ENCODE measurements around the gene RAB9A. TPM values are rescaled to one million over a fixed set of nuclear protein-coding genes. Genes with fewer than 3 reads are reported as not detected.
"Not testable (repeated sequence)": the region's sequence is repeated elsewhere in the genome, so short reads cannot be mapped to it uniquely, and the experiment has no call there.

Gene RAB9A
- total RNA-seq, 2 experiments from 2014 or later, result 26.6 to 29.6 TPM

DNA sequence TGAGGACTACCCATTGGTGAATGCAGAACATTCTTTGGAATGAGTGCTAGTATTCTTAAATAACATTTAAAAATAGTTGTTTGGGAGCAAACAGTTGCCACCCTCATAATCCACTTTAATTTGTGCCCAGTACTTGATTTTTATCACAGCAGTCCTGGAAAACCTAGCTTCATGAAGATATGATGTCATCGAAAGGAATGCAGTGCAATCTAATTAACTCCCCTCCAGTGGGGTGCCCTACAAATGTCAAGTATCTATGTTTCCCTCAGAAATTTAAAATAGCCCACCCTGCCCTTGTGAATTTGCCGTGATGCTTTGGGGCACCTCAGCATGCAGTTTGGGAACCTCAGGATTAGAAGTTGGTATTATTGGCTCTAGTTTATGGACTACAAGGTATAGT, 5.4 kb downstream of the RAB9A start:
- POLR2A ChIA-PET, result no interaction called here
- CTCF ChIA-PET, result no interaction called here

DNA sequence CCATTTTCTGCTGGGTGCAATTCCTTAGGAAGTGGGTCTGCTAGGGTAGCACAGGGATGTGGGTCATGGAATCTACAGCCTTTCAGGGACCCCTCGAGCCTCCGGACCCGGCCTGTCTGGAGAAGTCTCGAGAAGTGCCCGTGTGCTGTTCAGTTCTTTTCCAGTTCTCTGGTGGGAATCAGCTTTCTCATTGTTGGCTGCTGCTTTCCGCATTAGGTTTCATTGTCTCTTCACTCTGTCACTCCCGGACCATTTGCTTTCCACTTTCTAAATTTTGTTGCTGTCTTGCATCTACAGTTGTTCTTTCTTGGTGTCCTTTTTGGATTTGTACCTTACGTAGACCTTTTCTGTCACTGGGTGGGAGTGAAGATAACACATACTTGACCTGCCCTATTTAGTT, 6.1 kb downstream of the RAB9A start:
- POLR2A ChIA-PET, result no interaction called here

DNA sequence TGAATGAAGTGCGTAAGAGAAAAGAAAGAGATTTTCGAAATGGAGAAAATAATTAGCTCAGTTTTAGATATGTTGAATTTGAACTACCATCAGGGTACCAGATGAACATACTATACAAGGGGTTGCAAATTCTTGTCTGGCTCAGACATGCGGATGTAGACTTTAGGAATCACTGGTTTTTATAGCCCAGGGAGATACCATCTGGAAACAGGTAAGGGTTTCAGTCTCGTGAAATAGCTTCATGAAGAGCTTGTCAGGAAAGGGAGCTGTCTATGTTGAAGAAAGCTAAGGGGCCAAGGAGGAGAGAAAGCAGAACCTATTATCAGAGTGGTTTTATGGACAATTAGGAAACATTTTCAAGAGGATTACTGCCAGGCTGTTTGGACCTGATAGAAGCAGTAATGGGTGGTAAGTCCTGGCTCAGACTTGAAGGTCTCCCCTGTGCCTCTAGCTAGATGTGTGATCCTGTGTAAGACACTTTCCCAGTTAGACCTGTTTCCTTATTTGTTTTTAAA, 6.7 kb downstream of the RAB9A start:
- ChIA-PET CTCF (no interaction called here), POLR2A (no interaction called here)

More for the DNA sequence above, 6.1 kb downstream of the RAB9A start:
- CTCF ChIA-PET, result no interaction called here

DNA sequence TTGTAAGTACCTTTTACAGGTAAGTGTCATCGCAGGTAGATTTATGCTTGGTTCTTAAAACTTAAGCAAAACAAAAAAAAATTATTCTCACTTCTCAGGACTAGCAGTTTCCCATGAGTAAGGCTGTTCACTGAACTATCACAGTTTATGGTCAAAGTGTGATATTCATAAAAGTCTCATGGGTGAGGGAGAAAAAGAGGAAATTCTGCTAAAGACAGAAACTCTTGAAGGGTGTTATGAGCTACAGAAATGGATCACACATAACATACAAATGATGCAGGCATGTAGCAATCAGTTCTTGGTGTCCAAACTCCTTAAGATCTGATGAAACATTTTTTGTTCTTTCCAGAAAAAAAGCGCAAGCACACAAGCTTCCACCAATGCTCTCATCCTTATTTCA, 8.5 kb downstream of the RAB9A start:
- CTCF ChIA-PET, result interaction anchor here (0.5 kb wide), 1 partner anchor 20 kb away, joined by 4 read pairs; no protein-coding TSS in a partner anchor
- POLR2A ChIA-PET, result interaction anchor here (0.7 kb wide), 2 partner anchors 9 to 33 kb away, joined by 5 read pairs; partner anchors contain the start of gene RAB9A

DNA sequence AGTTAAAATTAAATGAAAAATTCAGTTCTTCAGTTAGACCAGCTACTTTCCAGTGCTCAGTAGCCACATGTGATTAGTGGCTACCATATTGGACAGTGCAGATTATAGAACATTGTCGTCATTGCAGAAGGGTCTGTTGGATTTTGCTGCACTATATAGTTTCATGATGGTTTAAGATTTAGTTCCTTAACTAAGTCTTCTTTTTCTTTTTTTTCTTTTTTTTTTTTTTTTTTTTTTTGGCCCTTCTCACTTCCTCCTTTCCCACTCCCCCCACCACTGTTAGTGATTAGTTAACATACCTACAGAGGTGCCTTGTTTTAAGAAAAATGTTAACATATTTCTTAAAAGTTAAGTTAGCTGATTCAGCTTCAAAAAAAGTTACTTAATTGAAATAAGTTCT, 9.0 kb downstream of the RAB9A start:
- ChIA-PET CTCF (no interaction called here), POLR2A (interaction anchor here (0.7 kb wide), 3 partner anchors 9 to 743 kb away, joined by 5 to 7 read pairs (median 5); partner anchors contain the start of gene RAB9A)

DNA sequence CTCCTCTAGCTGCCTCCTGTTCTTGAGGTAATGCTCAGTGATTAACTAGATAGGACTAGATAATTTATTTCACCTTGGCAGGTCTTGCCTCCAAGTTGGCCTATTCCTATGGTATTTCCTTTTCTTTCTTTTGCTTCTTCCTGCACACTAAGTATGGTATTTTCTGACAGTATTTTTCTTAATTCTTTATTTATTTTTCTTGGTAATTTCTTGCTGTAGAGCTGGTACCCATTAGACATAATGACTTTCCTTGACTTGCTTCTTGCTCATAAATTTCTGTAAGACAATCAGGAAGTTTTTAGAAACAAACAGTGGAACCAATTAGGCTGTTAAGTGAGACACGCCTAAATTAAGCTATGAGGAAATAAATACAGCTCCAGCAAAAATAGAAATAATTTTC, 9.5 kb downstream of the RAB9A start:
- POLR2A ChIA-PET, result interaction anchor here (0.7 kb wide), 1 partner anchor 743 kb away, joined by 7 read pairs; no protein-coding TSS in a partner anchor
- CTCF ChIA-PET, result no interaction called here

DNA sequence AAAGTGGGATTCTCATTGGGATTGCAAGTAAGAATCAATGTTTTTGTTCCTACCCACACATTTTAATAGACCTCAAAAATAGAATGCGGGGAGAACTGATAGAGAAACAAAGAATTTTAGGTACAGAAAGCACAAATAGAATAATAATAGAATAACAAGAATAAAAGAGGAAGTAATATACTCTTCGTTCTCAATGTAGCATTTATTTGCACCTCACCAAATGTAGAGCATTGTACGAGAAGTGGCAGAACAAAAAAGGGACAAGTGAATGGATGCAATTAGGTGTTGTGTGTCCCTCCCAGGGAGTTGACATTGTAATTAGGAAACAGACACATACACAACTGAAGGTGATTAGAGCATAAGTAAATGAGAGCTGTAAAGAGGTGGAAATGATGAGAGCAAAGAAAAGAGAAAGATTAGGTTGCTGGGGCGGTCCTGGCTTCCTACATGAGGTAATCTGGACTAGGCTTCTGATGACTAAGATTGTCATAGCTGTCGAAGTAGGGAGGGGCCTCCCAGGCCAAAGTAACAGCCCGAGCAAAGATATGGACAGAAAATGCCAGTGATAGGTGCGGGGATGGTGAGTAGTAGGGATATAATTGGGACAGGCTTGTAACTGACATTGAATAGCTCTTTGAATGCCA, 10.4 kb downstream of the RAB9A start:
- ChIA-PET CTCF (no interaction called here), POLR2A (no interaction called here)

DNA sequence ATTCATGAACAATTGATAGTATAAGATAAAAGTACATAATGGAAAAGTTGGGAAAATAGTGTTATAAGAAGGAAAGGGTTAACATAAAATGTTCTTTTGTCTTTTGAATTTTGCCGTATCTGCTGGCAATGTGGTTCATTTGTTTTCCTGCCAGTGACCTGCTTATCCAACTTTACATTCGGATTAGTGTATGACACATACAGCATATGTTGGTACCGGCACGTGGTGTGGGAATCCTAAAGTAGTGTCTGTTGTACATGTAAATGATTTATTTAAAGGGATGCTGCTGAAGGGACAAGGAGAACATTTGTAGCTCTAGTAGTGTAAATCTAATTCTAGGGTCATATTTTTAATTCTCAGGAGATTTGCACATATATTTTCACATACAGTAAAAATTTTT, 11.5 kb downstream of the RAB9A start:
- ChIA-PET CTCF (no interaction called here), POLR2A (no interaction called here)

DNA sequence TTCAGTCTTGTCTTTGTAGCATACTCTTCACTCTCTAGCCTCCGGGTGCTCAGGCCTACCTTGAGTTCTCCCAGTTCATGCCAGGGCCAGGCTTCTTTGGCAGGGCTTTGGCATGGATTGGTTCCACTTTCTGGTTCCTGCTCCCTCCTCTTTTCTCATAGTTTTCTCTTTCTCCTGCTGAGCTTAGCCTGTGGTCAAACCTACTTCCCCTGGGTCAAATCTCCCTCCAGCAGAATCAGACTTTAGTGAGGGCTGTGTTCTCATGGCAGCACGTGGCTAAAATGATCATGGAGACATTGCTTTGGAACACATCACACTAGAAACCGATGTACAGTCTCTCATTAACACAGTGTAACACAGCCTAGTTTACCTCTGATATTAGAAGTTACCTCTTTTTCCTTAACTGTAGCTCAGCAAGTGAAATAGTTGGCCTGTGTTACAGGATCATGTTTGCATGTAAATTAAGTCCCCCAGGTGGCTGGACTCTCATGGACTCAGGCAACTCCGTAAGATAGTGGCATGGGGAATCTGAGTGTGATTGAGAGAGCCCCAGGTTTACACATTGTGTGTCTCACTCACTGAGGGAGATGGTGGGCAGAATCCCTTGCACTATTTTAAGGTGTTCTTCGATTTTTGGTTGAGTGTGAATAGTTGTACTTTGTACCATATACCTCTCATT, 13.3 kb downstream of the RAB9A start:
- ChIA-PET POLR2A (no interaction called here), CTCF (no interaction called here)

DNA sequence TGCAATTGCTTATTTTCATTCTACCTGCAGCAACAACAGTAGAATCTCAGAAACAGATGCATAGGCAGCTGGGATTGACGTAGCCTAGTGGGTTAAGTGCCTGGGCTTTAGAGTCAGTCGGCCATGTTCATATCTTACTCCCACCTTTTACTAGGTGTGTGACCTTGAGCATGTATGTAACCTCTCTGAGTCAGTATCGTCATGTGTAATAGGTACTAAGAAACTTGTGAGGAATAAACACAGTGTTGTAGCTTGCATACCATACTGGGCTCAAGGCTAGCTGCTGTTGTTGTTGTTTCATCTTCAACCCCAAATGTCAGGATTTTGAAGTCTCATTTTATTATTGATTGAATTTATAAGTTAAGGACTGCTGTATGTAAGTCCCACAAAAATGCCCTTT, 14.2 kb downstream of the RAB9A start:
- CTCF ChIA-PET, result no interaction called here
- POLR2A ChIA-PET, result no interaction called here

DNA sequence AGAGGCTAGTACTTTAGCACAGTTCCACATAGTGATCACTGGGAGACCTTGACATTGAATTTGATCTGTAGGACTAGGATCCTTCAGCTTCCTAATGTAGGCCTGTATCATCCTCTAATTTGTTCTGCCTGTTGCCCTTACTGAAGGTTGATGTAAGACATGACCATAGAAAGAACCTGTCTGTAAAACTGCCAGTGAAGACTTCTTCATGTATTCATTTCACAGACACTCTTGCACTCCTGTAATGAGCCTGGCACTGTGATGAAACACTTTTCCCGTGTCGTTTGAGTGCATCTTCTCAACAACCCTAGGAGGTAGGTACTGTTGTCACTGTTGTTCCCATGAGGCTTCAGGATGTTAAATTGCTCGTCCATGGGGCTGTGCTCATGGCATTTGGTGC, 14.7 kb downstream of the RAB9A start:
- ChIA-PET CTCF (no interaction called here), POLR2A (no interaction called here)

DNA sequence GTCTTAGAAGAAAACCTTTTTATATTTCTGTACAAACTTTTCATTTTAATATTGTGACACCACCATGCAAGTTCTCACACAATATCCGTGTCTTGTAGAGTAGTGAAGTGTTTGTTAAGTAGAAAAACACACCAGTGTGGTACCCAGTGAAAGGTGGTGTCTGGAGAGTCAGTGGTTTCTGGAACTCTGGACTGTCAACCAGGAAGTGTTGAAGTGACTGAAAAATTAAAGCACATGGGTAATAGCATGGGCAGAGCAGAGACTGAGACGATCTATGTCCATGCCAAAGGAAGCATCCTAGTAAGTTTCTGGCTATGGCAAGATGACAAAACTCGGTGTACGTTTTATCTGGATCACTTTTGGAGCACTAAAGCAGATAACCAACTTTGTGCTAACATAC, 22.2 kb downstream of the RAB9A start:
- CTCF ChIA-PET, result no interaction called here
- POLR2A ChIA-PET, result no interaction called here

DNA sequence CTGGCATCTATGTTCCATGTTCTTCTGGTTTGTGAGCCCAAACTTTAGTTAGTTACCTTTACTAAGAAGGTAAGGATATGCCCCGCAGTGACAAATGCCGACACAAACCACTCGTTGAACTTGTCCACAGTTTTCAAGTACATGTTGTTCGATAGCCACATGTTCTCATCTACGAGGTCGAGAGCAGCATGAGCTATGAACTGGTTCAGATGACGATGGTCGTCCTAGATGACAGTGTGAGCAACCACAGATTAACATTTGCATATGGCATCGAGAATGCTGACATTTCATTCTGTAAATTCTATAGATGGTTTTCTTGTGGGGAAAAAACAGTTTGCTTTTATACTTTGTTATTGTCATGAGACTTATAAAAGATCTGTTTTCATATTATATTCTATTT, 27.5 kb downstream of the RAB9A start:
- ChIA-PET POLR2A (interaction anchor here (1.9 kb wide), 1 partner anchor 18 kb away, joined by 6 read pairs; the partner anchor contains the start of genes OFD1 and TRAPPC2), CTCF (no interaction called here)

DNA sequence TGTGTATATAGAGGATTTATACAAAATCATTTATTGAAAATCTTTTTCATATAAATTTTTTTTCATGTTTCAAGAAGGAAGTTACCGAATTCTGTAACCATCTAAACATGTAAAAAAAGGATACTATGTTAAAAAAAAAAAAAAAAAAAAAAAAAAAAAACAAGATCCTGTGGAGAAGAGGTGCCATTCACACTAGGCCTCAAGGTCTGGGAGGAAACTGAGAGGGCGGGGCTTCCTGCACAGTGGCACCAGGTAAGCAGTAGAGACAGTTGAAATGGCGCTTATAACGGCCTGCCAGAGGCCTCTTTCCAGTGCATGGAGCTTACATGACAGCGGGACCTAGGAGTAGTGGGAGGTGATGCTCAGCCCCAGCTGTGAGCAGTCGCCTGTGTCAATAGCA, 28.0 kb downstream of the RAB9A start:
- POLR2A ChIA-PET, result interaction anchor here (1.9 kb wide), 1 partner anchor 18 kb away, joined by 6 read pairs; the partner anchor contains the start of genes OFD1 and TRAPPC2
- CTCF ChIA-PET, result interaction anchor here (0.7 kb wide), 1 partner anchor 20 kb away, joined by 4 read pairs; no protein-coding TSS in a partner anchor

DNA sequence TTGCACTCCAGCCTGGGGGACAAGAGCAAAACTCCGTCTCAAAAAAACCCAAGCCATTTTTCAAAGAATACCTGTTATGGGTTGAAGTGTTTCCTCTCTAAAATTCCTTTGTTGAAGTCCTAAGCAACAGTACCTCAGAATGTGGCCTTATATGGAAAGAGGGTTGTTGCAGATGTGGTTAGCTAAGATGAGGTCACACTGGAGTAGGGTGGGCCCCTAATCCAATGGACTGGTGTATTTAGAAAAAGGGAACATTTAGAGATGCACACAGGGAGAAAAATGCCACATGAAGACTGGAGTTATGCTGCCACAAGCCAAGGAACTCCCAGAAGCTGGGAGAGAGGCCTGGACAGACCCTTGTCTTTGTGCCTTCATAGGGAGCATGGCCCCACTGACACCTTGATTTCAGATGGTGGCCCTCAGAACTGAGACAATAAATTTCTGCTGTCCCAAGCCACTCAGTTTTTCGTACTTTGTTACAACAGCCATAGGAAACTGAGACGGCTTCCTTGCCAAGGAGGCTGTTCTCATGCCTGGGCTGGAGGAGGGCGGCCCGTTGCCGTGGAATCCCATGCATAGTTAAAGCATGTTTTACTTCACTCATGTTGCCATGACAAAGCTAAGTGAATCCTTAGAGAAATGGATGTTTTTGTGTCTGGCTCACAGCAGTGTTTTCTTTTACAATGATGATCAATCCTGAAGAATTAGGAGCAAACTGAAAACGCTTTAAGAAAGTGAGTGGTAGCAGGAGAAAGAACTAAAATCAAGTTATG, 29.0 kb downstream of the RAB9A start:
- CTCF ChIA-PET, result no interaction called here
- POLR2A ChIA-PET, result no interaction called here

DNA sequence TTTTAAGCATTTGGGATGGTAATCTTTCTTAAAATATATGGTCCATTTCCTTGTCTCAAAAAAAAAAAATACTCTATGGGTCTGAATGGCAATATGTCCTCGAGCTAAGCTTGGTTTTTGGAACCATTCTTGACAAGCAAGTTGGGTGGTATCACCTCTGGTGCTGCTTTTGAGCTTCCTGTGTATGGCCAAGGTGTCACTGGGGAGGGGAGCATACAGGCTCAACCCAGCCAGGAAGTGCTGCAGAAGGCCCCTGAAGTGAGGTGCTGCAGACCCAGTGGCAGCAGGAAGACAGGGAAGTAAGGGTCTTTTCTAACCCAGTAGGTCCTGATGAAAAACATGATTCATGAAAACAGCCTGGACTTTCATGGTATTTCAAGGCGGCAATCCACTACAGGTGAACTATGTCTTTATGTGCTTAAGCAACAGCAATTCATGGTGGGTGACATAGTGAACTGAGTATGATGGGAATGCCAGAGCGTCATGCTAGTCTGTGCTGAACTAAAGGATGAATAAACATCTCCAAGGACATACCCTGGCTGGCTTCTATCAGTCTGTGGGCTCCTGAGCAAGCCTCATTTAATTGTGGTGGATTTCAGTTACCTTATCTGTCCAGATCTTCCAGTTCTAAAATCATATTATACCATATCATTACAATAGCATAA, 30.4 kb downstream of the RAB9A start:
- ChIA-PET POLR2A (no interaction called here), CTCF (no interaction called here)

DNA sequence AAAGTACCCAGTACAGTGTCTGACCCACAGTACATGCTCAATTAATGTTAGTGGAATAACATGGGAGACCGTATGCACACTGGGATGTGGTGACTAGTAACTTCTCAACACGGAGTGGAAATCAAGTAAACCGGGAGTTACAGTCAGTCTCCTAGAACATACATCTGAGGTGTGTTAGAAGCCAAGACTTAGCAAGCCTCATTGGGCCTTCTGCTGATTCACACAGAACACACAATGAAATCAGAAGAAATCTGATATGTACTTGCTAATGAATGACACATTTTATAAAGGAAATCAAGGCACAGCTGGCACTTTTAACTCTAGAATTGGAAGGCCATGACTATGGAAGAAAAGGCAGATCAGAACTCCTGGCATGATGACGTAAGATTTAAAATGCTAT, 32.4 kb downstream of the RAB9A start:
- CTCF ChIA-PET, result no interaction called here
- POLR2A ChIA-PET, result no interaction called here

DNA sequence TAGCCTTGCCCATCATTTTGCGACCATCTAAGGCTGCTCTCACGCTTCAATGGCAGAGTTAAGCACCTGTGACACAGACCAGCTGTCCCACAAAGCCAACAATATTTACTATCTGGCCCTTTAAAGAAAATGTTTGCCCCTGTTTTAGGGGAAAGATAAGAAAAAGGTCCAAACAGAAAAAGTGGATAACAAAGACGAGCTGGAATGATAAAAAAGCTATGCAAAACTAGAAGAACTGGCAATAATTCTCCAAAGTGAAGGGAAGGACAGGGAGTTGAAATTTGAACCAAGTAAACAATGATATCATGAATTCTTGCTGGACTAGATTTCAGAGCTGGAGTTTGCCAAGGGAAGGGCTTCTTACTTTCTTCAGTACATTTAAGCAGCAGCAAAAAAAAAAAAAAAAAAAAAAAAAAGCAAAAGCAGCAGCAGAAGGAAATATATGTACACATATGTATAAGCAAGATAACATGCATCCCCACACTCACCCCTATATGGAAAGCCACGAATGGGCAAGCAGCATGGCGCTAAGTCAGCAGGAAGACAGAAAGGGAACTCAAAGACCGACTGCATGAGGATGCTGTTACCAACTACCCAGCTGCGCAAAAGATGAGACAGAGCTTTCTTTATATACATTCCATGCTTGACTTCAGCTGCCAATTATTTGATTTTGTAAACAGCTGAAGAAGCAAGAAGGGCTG, 33.0 kb downstream of the RAB9A start:
- CTCF ChIA-PET, result no interaction called here
- POLR2A ChIA-PET, result no interaction called here

DNA sequence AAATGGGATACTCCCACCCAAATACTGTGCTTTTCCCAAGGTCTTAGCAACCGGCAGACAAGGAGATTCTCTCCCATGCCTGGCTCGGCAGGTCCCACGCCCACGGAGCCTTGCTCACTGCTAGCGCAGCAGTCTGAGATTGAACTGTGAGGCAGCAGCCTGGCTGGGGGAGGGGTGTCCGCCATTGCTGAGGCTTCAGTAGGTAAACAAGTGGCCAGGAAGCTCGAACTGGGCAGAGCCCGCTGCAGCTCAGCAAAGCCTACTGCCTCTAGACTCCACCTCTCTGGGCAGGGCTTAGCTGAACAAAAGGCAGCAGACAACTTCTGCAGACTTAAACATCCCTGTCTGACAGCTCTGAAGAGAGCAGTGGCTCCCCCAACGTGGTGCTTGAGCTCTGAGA, 36.0 kb downstream of the RAB9A start:
- CTCF ChIA-PET, result not testable (repeated sequence)
- POLR2A ChIA-PET, result interaction anchor here (1.7 kb wide), 1 partner anchor 10 kb away, joined by 4 read pairs; the partner anchor contains the start of genes OFD1 and TRAPPC2
